Measurements from ENCODE around the gene TBATA.

DNA sequence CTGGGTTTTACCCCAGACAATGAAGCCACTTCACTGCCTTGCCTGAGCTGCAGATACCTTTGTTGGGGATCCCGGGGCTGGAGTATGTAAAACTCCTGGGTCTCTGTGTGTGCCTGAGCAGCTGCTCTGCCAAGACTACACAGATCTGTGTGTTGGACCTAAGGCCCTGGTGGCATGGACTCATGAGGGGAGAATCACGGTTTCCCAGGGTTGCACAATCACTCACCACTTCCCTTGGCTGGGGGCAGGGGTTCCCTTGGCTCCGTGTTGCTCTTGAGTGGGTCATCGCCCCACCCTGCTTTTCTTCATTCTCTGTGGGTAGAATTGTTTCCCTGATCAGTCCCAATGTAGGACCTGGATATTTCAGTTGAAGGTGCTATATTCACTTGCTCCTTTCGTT, 13.9 kb upstream of the TBATA start:
- TF ChIP-seq CTCF (conservative IDR thresholded peaks at IDR 0.05) (no peak), ZFX (IDR thresholded peaks at IDR 0.05) (no peak)

All from C4-2B (cell line).